ENCODE results near the gene SEC62. TPM values are rescaled to one million over a fixed set of nuclear protein-coding genes. Genes with fewer than 3 reads are reported as not detected.

SEC62 gene
- total and polyA plus RNA-seq, 7 donors: 38.1 to 78.2 (median 68.8) TPM

GRCh38 chr3:170044271-170044670 is 77.7 kb downstream of the SEC62 start:
- no peak overlapping the region for H3K27ac ChIP-seq
- no peak for ATAC-seq

GRCh38 chr3:170044795-170045244 is 78.2 kb downstream of the SEC62 start:
- ATAC-seq: no peak
- intact Hi-C loops (cut with DNase I): no loop called here

More at GRCh38 chr3:170044271-170044670, 77.7 kb downstream of the SEC62 start:
- DNase-seq: no peak
- intact Hi-C loops (cut with DNase I): no loop called here
- Histone ChIP-seq H3K4me3 (no peak overlapping the region), H3K4me1 (no peaks in the 10 kb centered on the region), H3K36me3 (ENCODE audit: insufficient read depth in 1 of 2, low read depth in 1 of 2) (no peaks in the 10 kb centered on the region), H3K27me3 (ENCODE audit: insufficient read depth in 3 of 3, low read length in 2 of 3) (peaks cover 0 to 26% (median 4%) of the 10 kb centered on the region in 3 donors), H3K9me3 (no peaks in the 10 kb centered on the region)
- whole genome bisulfite sequencing, 3 donors: 88 to 93% (median 90%) methylated on average over 8 of the region's 8 CpGs
- TF ChIP-seq CTCF (IDR thresholded peaks at IDR 0.05): no peak

GRCh38 chr3:170046269-170047132 is 79.9 kb downstream of the SEC62 start:
- Histone ChIP-seq H3K27me3 (ENCODE audit: insufficient read depth in 3 of 3, low read length in 2 of 3) (peaks cover 0 to 8% (median 4%) of the 10 kb centered on the region in 3 donors), H3K27ac (no peak overlapping the region), H3K4me3 (no peak overlapping the region), H3K36me3 (ENCODE audit: insufficient read depth in 1 of 2, low read depth in 1 of 2) (no peaks in the 10 kb centered on the region), H3K9me3 (no peaks in the 10 kb centered on the region), H3K4me1 (no peaks in the 10 kb centered on the region)
- no peak for ATAC-seq
- no peak for TF ChIP-seq CTCF (IDR thresholded peaks at IDR 0.05)
- DNase-seq: no peak
- intact Hi-C loops (cut with DNase I): no loop called here
- WGBS, 3 donors: 54 to 59% (median 55%) methylated on average over 5 of the region's 5 CpGs

More at GRCh38 chr3:170044795-170045244, 78.2 kb downstream of the SEC62 start:
- 77 to 81% (median 80%) methylated on average over 8 of the region's 8 CpGs for WGBS, 3 donors
- Histone ChIP-seq H3K36me3 (ENCODE audit: insufficient read depth in 1 of 2, low read depth in 1 of 2) (no peaks in the 10 kb centered on the region), H3K27me3 (ENCODE audit: insufficient read depth in 3 of 3, low read length in 2 of 3) (peaks cover 0 to 21% (median 4%) of the 10 kb centered on the region in 3 donors), H3K9me3 (no peaks in the 10 kb centered on the region), H3K27ac (no peak overlapping the region), H3K4me1 (no peaks in the 10 kb centered on the region), H3K4me3 (no peak overlapping the region)
- no peak for DNase-seq
- TF ChIP-seq CTCF (IDR thresholded peaks at IDR 0.05): no peak

- WGBS, 3 donors: 94 to 97% (median 95%) methylated on average over 3 of the region's 3 CpGs
These were observed 80.5 kb downstream of the SEC62 start for GRCh38 chr3:170047133-170047404.

More at GRCh38 chr3:170047133-170047404, 80.5 kb downstream of the SEC62 start:
- Histone ChIP-seq H3K9me3 (no peaks in the 10 kb centered on the region), H3K36me3 (ENCODE audit: insufficient read depth in 1 of 2, low read depth in 1 of 2) (no peaks in the 10 kb centered on the region), H3K4me3 (no peak overlapping the region), H3K4me1 (no peaks in the 10 kb centered on the region), H3K27me3 (ENCODE audit: insufficient read depth in 3 of 3, low read length in 2 of 3) (peaks cover 0 to 4% (median 4%) of the 10 kb centered on the region in 3 donors), H3K27ac (no peak overlapping the region)
- intact Hi-C loops (cut with DNase I): no loop called here
- no peak for TF ChIP-seq CTCF (IDR thresholded peaks at IDR 0.05)
- ATAC-seq: no peak
- DNase-seq: no peak

Other genes starting within 250 kb of the SEC62 start
- gene TERC, start 201.7 kb upstream of the SEC62 start, total RNA-seq: 1 to 10 TPM in 2 of 4 donors, under 1 TPM in 1, not detected in 1; 0.75 to 4.8 (median 1.5) TPM
- gene TERC, start 201.7 kb upstream of the SEC62 start, polyA plus RNA-seq: under 1 TPM in 2 of 3 donors, not detected in 1; 0.23 to 0.31 TPM
- gene ACTRT3, start 197.2 kb upstream of the SEC62 start, total RNA-seq: under 1 TPM; 0.74 to 0.81 (median 0.74) TPM
- gene ACTRT3, start 197.2 kb upstream of the SEC62 start, polyA plus RNA-seq: 1 to 10 TPM in 2 of 3 donors, under 1 TPM in 1; 0.63 to 3.0 (median 1.5) TPM
- 10 to 100 TPM; 13.5 to 16.8 (median 15.8) TPM for gene MYNN, start 193.4 kb upstream of the SEC62 start, total RNA-seq
- gene MYNN, start 193.4 kb upstream of the SEC62 start, polyA plus RNA-seq: 10 to 100 TPM; 10.1 to 16.8 (median 10.5) TPM
- not detected for gene LRRIQ4, start 153.9 kb upstream of the SEC62 start, total RNA-seq
- under 1 TPM in 1 of 3 donors, not detected in 2; 0.01 TPM for gene LRRIQ4, start 153.9 kb upstream of the SEC62 start, polyA plus RNA-seq
- under 1 TPM; 0.26 to 0.69 (median 0.49) TPM for gene LRRC34, start 153.9 kb upstream of the SEC62 start, total RNA-seq
- 1 to 10 TPM in 1 of 3 donors, under 1 TPM in 2; 0.23 to 1.7 (median 0.26) TPM for gene LRRC34, start 153.9 kb upstream of the SEC62 start, polyA plus RNA-seq
- not detected for gene LRRC31, start 96.9 kb upstream of the SEC62 start, total RNA-seq
- gene LRRC31, start 96.9 kb upstream of the SEC62 start, polyA plus RNA-seq: under 1 TPM in 1 of 3 donors, not detected in 2; 0.01 TPM
- gene SAMD7, start 55.2 kb upstream of the SEC62 start, total RNA-seq: not detected
- gene SAMD7, start 55.2 kb upstream of the SEC62 start, polyA plus RNA-seq: not detected
- 1 to 10 TPM in 1 of 4 donors, under 1 TPM in 3; 0.42 to 1.1 (median 0.87) TPM for gene GPR160, start 71.2 kb downstream of the SEC62 start, total RNA-seq
- 1 to 10 TPM in 1 of 3 donors, under 1 TPM in 2; 0.52 to 1.2 (median 0.64) TPM for gene GPR160, start 71.2 kb downstream of the SEC62 start, polyA plus RNA-seq
- 10 to 100 TPM; 35.2 to 41.7 (median 38.9) TPM for gene PHC3, start 214.9 kb downstream of the SEC62 start, total RNA-seq
- gene PHC3, start 214.9 kb downstream of the SEC62 start, polyA plus RNA-seq: 1 to 10 TPM; 4.0 to 9.9 (median 4.0) TPM